KOPT-K1 (cell line): ENCODE data around the gene AKNA.

Experiments used
- H3K27ac ChIP-seq: fragments of 200-600 bp; sonication (generic); 2 replicates; pipeline ENCODE4 v1.5.1; 2016; ENCODE audit warnings: antibody characterized with exemption, mild to moderate bottlenecking, low read depth, low read length; ENCODE audit not compliant: poor library complexity, severe bottlenecking
- H3K36me3 ChIP-seq: fragments of 200-600 bp; sonication (generic); 2 replicates; pipeline ENCODE4 v1.5.1; 2017; ENCODE audit warnings: antibody characterized with exemption, mild to moderate bottlenecking, low read length, moderate library complexity; ENCODE audit not compliant: insufficient read depth
- H3K9me3 ChIP-seq: fragments of 200-600 bp; sonication (generic); 2 replicates; pipeline ENCODE4 v1.5.1; 2017; ENCODE audit warnings: antibody characterized with exemption, low read length, mild to moderate bottlenecking; ENCODE audit not compliant: insufficient read depth, poor library complexity, severe bottlenecking

The AKNA gene

GRCh38 chr9:114287763-114288192, 100.0 kb downstream of the AKNA start:
- Histone ChIP-seq H3K36me3 (no peaks in the 10 kb centered on the region), H3K27ac (no peak overlapping the region)

GRCh38 chr9:114287001-114287762, 100.6 kb downstream of the AKNA start:
- no peak overlapping the region for H3K27ac ChIP-seq
- H3K36me3 ChIP-seq = no peaks in the 10 kb centered on the region
- no peaks in the 10 kb centered on the region for H3K9me3 ChIP-seq

More at GRCh38 chr9:114287763-114288192, 100.0 kb downstream of the AKNA start:
- no peaks in the 10 kb centered on the region for H3K9me3 ChIP-seq

- H3K36me3 ChIP-seq = no peaks in the 10 kb centered on the region
- no peak overlapping the region for H3K27ac ChIP-seq
- H3K9me3 ChIP-seq = no peaks in the 10 kb centered on the region
Observed at GRCh38 chr9:114286146-114286679, 101.6 kb downstream of the AKNA start.

DNA sequence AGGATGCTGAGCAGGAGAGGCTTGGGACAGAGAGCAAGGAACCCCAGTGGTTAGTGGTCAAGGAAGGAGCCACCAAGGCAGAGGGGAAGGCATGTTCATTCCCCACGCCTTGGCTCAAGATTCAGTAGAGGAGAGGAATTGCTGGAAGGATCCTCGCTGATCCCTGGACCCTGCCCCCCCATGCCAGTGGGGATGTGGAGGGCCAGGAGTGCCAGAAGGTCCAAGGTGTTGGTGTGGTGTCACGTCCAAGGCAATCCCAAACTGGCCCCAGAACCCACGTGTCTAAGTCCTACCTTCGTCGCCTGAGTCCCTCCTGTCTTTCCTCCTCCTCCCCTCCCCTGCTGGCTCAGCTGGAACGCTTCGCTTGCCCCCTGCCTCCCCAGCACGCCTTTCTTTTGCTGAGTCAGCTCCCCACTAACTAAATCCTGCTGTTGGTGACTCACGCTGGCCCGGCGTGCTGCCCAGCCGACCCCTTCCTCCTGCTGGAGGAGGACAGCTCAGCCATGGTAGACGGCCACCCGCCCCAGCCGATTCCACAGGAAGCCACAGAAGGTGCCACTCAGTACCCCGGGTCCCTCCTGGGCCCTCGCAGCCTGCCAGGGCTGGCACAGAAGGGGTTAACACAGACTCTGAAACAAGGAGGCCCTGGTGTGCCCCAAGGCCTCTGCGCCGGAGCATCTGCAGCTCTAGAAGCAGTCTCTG, 102.5 kb downstream of the AKNA start:
- no peaks in the 10 kb centered on the region for H3K36me3 ChIP-seq
- no peak overlapping the region for H3K27ac ChIP-seq
- H3K9me3 ChIP-seq = no peaks in the 10 kb centered on the region

- Histone ChIP-seq H3K27ac (no peak overlapping the region), H3K36me3 (no peaks in the 10 kb centered on the region), H3K9me3 (no peaks in the 10 kb centered on the region)
Observed at GRCh38 chr9:114284316-114285060, 103.3 kb downstream of the AKNA start.
